Measurements from ENCODE around the gene CRYBG1.

Gene CRYBG1

GRCh38 chr6:106425382-106425781 lies 64.9 kb downstream of the CRYBG1 start:
- DNase-seq, result no peak

DNA sequence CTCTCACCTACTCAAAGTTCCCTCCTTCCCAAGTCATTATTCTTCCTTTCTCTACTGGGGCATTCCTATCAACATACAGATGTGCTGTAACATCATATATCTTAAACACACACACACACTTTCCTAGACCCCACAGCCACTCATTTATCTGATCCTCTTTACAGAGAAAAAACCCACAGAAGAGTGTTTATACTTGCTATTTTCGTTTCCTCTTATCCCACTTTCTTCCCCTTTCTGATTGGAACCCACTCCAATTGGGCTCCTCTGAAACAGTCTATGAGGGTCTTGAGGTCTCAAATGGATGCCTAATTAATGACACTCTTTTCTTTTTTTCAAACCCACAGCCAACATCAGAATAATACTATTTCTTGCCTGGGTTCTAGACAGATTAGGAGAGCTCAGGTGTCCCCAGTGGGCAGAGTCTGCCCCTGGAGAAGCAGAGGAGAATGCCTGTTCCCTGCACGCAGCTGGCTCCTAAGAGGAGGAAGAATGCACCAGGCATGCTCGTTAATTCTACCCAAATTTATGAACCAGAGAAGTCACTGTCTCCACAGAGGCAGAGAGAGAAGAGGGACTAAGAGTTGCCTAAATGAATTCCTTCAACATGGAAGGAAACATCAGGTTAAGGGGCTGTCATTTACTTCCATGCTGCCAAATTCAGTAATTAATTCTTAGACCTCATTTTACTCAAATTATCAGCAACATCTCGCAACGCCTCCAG lies 65.9 kb downstream of the CRYBG1 start:
- DNase-seq, result no peak

- DNase-seq, result no peak
These were observed 69.9 kb downstream of the CRYBG1 start for GRCh38 chr6:106430466-106430865.

DNA sequence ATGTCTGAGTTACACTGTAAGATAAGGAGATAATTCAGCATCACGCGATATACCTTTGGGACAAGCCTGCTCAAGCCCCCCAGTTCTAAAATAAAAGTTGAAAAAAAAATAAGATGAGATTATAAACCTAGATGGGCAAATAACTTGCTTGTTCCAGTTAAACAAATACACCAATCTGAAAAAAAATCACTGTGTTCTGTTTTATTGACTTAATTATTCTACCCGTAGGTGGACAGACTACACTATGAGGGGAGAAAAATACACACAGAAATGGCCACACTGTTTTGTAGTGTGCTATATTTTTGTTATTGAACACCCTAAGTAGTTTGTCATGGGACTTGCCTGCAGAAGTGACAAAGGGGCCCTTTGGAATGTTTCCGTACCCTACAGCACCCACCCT lies 70.9 kb downstream of the CRYBG1 start:
- DNase-seq, result no peak

GRCh38 chr6:106431972-106432371 lies 71.5 kb downstream of the CRYBG1 start:
- no peak for DNase-seq

GRCh38 chr6:106434530-106434929 lies 74.0 kb downstream of the CRYBG1 start:
- DNase-seq, result no peak

DNA sequence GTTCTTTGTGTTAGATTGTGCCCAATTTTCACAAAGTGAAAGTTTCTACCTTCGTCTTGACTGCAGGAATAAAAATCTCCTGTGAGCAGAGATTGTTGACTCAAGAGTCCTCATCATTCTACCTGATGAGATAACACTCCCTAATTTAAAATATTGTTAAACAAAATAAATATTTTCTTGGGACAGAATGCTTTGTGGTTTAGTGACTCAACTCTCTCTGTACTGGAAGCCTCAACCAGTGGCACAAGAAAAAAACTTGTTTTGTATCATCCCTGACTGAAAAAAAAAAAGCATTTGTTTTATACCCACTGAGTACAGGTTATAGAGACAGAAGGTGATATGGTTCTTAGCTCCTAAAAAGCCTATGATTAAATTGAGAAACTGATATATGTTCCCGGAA lies 78.9 kb downstream of the CRYBG1 start:
- no peak for DNase-seq

GRCh38 chr6:106440546-106440945 lies 80.0 kb downstream of the CRYBG1 start:
- no peak for DNase-seq

DNA sequence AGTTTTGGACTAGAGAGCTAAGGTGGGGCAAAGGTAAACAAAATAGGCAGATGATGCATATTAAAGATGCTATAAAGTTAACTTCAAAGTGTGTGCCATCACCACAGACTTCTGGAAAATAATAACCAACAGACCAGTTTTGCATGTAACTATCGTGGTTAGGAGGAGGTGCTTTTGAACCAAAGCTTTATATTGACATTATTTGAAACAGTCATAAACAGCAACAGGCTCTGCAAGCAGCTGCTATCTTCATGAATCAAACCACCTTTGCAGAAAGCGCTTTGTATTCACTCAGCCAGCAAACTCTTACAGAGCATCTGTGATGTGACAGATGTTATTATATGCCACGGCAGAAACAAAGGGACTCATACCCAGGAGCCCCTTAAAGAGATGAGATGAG lies 81.9 kb downstream of the CRYBG1 start:
- no peak for DNase-seq

DNA sequence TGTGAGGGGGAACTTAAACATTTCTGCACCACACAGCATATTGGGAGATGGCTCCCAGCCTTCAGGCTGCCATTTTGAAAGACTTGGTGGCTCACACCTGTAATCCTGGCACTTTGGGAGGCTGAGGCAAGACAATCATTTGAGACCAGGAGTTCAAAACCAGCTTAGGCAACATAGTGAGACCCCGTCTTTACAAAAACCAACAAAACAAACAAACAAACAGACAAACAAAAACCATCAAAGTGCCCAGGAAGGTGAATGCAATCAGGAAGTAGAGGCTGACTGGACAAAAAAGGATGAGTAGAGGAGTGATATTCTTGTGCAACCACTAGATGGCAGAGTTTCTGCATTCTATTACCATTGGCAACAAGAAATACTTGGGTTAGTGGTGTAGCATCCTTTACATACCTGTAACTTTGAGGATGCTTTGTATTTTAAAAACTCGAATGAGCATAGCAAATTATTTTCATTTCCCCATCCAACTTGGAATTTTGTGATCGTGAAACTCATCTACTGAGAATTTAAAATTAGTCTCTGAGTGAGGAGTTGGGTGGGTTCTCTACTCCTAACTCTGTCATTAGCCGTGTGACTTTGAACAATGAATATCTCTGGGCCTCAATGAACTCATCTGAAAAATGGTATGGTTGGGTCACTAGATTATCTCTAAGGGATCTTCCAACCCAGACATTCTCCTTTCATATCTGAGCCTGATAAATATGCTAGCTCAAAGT lies 84.4 kb downstream of the CRYBG1 start:
- DNase-seq, result no peak

DNA sequence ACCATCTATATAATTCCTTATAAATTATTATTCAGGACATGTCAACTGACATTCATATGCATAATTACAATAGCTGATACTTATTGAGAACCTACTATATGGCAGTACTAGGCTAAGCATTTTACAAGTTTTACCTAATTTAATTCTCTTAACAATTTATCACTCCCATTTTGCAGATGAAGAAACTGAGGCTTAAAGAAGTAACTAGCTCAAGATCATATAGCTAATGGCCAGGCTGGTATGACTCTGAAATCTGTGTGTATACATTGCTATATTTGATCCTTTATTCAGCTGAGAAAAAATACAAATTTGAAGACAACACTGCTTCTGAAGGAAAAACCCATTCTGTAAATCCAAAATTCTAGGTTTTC lies 85.0 kb downstream of the CRYBG1 start:
- DNase-seq, result no peak

DNA sequence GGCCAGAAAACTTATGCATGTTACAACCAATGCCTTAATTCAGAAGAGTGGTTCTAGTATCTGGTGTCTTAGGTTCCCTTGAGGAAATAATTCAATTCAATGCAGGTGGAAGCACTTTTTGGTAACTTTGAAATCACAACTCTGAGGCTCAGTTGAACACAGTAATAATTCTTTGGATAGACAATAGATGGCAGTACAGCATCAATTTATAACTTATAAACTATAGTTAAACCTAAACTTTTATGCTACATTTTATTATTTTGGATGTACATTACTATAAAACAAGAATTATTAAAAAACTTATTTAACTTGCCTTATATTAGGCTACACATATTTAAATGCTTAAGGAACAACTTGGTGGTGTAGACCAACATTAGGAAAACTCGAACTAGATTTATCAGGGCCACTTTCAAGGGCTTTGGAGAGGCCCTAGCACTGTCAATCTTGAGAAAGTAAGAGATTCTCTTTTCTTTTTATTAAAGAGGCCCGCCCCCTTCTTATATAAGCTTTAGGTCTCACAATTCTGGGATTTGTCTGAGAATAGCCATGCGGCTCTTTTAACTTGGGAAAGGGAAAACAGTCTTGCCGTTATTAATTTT lies 85.9 kb downstream of the CRYBG1 start:
- DNase-seq, result no peak

- no peak for DNase-seq
These were observed 86.5 kb downstream of the CRYBG1 start for GRCh38 chr6:106446983-106447382.

DNA sequence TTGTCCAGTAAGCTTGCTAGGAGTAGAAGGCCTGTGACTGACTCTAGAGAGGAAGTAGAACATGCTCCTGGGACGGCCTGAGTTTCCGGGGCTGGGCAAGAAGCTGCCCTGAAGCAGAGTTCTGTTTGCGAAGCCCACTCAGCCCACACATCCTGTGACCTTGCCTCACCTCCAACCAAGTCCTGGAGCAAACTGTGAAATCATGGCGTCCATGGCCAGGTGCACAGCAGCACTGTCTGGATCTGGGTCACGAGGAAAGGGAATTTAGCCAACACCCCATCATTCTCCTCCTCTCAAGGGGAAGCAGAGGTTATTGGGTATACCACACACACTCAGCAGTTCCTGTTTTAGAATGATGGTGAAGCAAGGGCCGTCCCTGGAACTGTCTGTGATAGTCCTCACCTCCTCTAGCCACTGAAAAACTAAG lies 87.5 kb downstream of the CRYBG1 start:
- no peak for DNase-seq

GRCh38 chr6:106450653-106451052 lies 90.1 kb downstream of the CRYBG1 start:
- no peak for DNase-seq

- DNase-seq, result no peak
These were observed 90.9 kb downstream of the CRYBG1 start for GRCh38 chr6:106451439-106451838.

DNA sequence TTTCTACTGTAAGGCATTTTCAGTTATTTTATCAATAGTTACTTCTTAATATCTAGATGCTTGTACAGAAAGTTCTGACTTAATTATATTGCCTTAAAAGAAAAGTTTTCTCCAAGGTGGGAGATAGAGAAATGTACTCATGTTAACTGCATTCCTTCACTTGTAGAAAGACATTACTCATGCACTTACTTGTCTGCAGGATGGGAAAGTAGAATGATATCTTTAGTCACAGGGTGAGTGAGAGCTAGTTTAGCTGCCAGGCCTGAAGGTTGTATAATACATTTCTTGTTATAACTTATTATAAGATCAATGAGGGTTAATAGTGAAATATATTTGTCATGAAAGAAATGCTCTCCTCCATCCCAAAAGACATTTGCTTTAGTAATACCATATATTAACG lies 92.1 kb downstream of the CRYBG1 start:
- DNase-seq, result no peak

- no peak for DNase-seq
These were observed 93.3 kb downstream of the CRYBG1 start for GRCh38 chr6:106453756-106454367.

- DNase-seq, result no peak
These were observed 96.2 kb downstream of the CRYBG1 start for GRCh38 chr6:106456756-106457155.

DNA sequence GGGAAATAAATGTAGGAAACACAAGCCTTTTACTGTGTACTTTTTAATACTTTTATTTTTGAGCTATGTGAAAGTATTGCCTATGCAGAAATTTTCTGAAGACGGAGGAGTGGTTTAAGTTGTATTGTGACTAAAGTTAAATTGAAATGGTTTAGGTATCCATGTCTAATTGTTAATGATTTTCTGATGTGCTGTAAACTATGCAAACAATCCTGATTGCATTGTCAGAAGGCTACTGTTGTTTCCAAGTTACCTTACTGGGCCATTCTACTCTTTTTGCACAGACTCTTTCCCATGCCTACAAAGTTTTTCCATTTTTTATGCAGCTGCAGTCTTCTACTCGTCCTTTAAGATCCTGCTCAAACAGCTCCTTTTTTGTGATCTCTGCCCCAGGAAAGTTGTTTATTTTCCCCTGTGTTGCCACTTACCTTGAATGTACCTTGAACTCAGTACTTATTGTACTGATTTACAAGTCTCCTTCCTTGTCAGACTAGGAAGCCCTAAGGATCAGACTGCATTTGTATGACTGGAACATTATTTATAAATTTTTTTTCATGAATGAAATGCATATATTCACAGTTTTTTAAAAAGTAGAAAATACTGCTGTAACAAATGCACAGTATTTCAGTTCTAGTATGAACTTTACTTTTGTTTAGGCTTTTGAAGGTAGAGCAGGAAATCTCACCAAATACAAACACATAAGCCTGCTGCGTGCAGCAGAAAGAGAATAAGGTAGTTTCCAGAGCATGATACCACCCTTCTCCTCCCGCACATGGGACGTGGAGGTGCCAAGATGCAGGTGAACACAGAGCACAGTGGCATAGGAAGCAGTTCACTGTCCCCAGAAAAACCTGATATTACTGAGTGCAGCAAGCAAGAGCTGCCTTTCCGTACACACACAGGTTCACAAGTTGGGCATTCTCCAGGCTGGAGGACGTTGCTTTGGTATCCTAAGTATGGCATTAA lies 97.8 kb downstream of the CRYBG1 start:
- no peak for DNase-seq

DNA sequence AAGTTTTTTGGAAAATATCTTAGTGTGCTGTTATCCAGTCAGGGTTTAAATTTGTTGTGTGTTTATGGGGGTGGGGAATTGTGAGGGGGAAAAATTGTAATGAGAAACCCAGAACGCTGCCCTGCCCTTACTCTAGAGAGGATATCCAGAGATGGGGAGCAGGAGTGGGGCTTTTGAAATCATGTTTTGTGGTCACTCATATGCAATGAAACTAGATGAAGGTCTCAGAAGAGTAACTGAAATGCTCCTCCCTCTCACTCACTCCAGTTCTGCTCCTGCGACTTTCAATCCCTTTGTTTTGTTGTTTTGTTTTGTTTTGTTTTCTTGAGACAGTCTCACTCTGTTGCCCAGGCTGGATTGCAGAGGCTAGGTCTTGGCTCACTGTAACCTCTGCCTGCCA lies 100.0 kb downstream of the CRYBG1 start:
- DNase-seq, result no peak

DNA sequence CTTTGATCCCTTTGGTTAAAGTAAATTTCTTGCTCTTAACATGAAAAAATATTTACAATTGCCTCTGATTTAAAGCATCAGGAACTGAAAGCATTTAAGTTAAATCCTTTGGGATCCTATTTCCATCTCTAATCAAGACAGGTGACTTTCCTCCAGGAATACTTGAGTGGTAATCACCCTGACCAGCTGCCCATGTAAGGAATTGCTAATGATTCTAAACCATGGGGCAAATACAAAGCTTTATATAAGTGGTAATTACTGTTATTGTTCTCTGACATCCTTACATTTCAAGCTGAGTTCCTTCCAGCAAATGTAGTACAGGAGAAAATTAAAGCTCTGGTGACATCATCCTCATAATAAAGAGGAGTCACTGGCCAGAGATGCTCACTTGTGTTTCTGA lies 100.6 kb downstream of the CRYBG1 start:
- DNase-seq, result no peak
